Stimulated activated CD8-positive, alpha-beta memory T cell treated with anti-CD3 and anti-CD28 coated beads, Interleukin-15, amount 100 ng/mL, for 1 hour (primary cell): Measurements from ENCODE around the gene CACNA2D3.

Experiments used
- DNase-seq: peaks from one replicate; pipeline ENCODE4 v3.0.0-alpha.2; 2020; ENCODE audit warnings: low read depth

CACNA2D3 gene

DNA sequence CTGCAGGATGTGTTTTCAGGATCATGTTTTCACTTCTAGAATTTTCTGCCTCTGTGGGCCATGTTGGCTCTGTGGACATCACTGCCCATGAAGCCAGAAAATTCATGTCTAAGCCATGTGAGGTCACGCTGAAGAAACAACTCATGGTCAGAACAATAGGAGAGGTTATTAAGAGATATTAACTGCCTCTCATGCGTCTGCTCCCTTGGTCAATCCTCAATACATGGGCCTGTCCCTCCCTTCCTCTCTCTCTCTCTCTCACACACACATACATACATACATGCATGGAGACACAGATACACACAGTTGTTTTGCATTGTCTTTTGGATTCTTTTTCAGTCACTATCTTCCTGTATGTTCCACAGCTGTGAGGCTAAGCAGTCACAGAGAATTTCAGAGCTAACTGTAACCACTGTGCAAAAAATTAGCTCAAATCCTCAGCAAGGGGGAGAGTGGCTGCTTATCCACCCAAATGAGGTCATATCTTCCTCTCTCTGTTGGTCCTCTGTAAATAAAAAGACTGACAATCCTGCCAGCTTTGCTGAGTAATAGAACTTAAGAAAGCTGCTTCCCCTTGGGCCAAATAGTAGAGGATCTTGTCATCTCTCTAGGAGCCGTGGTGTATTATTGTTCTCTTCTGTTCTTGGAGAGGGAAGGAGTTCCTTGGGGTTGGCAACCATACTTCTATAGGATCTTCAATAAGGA is 759.9 kb downstream of the CACNA2D3 start:
- no peak for DNase-seq

DNA sequence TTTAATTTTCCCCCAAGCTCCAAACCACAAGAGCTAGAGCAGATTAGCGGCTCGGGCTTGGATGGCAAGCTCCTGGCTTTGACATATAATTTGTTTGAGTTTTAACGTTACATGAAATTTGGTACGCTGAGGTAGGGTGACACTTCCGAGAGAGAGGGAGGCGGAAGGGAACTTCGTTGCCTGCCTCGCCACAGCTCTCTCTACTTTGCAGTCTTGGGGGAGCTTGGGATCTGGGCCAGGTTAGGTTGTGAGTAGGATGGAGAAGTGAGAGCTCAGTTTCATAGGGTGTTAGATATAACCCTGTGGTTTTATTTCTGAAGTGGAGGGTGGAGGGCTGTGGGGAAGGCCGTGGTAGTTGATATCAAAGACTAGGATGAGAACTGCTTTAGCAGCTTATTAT is 765.8 kb downstream of the CACNA2D3 start:
- DNase-seq, result no peak

GRCh38 chr3:54888873-54889272 is 766.5 kb downstream of the CACNA2D3 start:
- DNase-seq, result no peak

GRCh38 chr3:54889731-54890130 is 767.4 kb downstream of the CACNA2D3 start:
- no peak for DNase-seq

GRCh38 chr3:54891540-54891897 is 769.2 kb downstream of the CACNA2D3 start:
- no peak for DNase-seq

- DNase-seq, result no peak
These were observed 769.8 kb downstream of the CACNA2D3 start for GRCh38 chr3:54892168-54892567.

DNA sequence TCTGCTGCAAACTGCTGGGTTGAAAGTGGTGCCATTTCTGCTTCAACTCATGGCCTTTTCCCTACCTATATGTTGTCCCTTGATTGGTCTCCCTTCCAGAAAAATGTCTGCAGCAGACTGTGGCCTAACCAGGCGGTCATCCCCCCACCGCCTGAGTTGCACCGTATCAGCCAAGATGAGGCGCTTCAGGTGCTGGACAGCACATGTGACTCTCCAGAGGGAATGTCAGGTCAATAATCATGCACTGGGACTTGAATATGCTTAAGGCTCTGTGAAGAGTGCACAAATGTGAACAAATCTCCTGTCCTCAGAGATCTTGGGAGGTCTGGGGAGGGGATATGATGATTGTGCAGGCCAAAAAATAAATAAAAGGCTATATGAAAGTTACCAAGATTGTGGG is 773.3 kb downstream of the CACNA2D3 start:
- DNase-seq, result no peak

- no peak for DNase-seq
These were observed 774.8 kb downstream of the CACNA2D3 start for GRCh38 chr3:54897028-54897711.

DNA sequence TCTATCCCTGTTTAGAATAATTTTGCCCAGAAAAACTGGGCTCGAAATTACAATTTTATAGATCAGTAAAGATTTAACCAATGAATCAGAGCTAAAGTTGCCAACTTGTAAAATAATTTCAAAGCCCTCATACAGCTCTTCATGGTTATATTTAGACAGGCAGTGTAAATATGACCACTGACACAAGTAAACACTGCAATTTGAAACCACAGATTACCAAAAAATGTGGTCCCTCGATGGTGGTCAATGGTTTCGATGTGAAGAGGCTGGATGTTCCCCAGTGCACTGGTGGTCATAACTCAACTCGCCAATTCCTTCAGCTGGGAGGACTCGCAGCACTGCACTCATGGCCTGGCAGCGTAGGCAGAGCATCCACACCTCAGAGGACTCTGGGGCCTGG is 776.9 kb downstream of the CACNA2D3 start:
- no peak for DNase-seq

GRCh38 chr3:54900838-54901591 is 778.7 kb downstream of the CACNA2D3 start:
- DNase-seq, result no peak

GRCh38 chr3:54901906-54902685 is 779.7 kb downstream of the CACNA2D3 start:
- no peak for DNase-seq

DNA sequence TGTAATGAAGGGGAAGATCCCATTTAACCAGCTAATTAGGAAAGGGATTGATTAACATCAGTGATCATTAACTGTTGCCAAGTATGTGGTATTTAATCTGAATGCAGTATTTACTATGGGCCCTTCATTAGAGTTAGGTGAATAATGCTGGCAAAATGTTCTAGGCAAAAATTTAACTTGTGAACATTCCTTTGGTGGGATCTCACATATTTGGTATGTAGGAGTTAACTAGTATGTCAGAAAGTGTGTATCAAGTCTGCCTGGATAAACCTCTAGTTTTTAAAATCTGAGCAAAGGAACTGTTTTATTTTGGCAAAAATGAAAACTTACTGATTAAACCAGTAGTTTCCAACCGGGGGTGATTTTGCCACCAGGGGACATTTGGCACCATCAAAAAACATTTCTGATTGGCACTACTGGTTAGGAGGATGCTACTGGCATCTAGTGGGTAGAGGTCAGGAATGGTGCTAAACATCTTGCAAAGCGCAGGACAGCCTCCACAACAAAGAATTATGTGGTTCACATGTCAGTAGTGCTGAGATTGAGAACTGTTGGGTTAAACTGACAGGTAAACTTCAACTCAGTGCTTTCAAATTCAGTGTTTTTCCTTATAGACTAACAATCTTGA is 783.0 kb downstream of the CACNA2D3 start:
- no peak for DNase-seq

- no peak for DNase-seq
These were observed 783.6 kb downstream of the CACNA2D3 start for GRCh38 chr3:54905920-54906319.

- DNase-seq, result no peak
These were observed 784.4 kb downstream of the CACNA2D3 start for GRCh38 chr3:54906763-54907162.

GRCh38 chr3:54909191-54909590 is 786.8 kb downstream of the CACNA2D3 start:
- DNase-seq, result no peak

GRCh38 chr3:54914180-54914579 is 791.8 kb downstream of the CACNA2D3 start:
- DNase-seq, result no peak

DNA sequence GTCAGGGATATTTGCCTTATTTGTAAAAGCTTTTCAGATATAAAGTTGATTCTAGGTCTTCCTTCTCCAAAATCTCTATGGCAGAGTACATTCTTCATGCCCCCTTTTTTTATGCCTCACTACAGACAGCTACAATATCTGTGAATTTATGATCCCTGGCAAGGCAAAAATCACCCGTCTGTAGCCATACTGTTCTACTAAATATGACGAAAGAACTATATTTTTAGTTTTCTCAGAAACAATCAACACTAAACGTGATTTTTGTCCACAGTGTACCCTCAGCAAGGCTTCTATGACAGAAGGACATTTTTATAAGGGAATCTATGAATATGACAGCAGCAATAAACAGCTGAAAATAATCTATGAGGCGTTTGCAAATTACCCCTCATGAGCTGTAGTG is 792.8 kb downstream of the CACNA2D3 start:
- DNase-seq, result no peak

- DNase-seq, result no peak
These were observed 793.6 kb downstream of the CACNA2D3 start for GRCh38 chr3:54915976-54916375.

GRCh38 chr3:54916732-54917131 is 794.4 kb downstream of the CACNA2D3 start:
- DNase-seq, result no peak

- no peak for DNase-seq
These were observed 794.8 kb downstream of the CACNA2D3 start for GRCh38 chr3:54917174-54917573.

DNA sequence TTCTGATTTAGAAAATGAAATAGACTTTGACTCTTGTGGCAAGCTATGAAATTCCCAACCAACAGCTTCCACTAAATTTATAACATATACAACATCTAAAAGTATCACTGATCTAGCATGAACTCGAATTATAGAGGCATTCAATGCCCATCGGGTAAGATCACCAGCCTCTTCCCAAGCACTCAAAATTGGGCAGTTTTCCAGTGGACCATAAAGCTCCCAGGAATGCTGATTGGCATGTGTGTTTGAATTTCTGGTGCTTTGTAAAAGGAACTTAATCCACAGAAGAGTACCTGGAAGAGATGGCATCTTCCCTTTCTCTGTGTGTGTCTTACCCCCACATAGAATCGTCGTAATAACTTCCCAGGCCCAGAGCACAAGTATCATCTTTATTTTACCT is 795.5 kb downstream of the CACNA2D3 start:
- no peak for DNase-seq

DNA sequence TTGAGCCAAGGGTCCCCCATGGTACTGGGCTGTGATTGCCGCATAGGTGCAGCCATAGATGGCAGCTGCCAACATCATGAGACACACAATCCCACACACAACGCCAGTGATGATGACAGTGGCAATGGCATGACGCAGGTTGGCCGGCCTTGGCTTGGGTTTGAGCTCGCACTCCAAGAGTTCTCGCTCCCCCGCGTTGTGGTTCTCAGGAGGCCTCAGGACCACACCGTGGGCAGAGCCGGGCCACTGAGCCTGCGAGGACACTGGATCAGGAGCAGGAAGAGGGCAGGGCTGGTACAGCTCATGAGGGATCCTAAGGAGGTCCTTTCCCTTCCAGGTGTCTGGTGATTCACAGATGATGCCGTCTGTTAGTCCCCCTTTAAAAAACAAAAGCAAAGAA is 796.2 kb downstream of the CACNA2D3 start:
- DNase-seq, result no peak
